IgD-negative memory B cell (primary cell): ENCODE data around the gene DDX53. TPM values are rescaled to one million over a fixed set of nuclear protein-coding genes. Genes with fewer than 3 reads are reported as not detected.

Experiments
- H3K27ac Mint-ChIP-seq, 3 donors: one replicate each; pipeline ENCODE4 v1.8.0; 2020 to 2022; ENCODE audit warnings: mild to moderate bottlenecking in 3 of 3, mixed read lengths in 3 of 3, moderate library complexity in 1 of 3
- H3K27me3 Mint-ChIP-seq: one replicate; pipeline ENCODE4 v1.8.0; 2021; ENCODE audit warnings: mixed read lengths
- H3K36me3 Mint-ChIP-seq: one replicate; pipeline ENCODE4 v1.8.0; 2020; ENCODE audit warnings: mild to moderate bottlenecking, mixed read lengths
- H3K4me1 Mint-ChIP-seq, 3 donors: one replicate each; pipeline ENCODE4 v1.8.0; 2020 to 2022; ENCODE audit warnings: mixed read lengths in 3 of 3, mild to moderate bottlenecking in 1 of 3
- H3K4me3 Mint-ChIP-seq, 4 donors: one replicate each; pipeline ENCODE4 v1.8.0; 2020 to 2022; ENCODE audit warnings: mild to moderate bottlenecking in 4 of 4, mixed read lengths in 4 of 4, moderate library complexity in 3 of 4
- H3K9me3 Mint-ChIP-seq, 3 donors: one replicate each; pipeline ENCODE4 v1.8.0; 2020 to 2021; ENCODE audit warnings: mixed read lengths in 3 of 3, mild to moderate bottlenecking in 1 of 3
- polyA plus RNA-seq: library from polyadenylated mRNA; unstranded; fragments of 300-500 nt; fragmentation: Illumina TruSeq; gene quantifications from one replicate; pipeline ENCODE4 v1.2.3, GENCODE V29; 2021

DDX53 gene
- polyA plus RNA-seq, 1 donor from 2014 or later, result not detected

DNA sequence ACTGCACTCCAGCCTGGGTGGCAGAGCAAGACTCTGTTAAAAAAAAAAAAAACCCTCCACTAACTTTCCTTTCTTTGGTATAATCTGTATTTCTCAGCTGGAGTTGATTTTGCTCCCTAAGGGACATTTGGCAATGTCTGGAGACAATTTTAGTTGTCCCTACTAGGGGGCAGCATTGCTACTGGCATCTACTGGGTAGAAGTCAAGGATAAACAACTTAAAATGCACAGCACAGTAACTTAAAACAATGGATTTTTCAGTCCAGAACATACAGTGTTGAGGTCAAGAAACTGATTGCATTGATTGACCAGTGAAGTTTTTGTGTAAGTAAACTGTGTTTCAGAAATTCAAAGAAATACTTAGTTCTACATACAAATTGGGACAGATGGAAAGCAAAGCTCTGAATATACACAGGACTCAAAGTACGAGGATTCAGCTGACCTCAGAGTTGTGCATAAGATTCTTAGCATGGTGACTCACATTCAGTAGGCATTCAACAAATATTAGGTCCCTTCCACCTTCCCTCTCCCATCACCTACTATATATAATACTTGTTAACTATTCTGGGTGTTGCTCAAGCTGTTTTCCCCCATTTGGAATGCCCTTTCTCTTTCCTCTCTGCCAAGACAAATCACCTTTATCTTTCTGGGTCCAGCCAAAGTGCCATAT, 8.8 kb downstream of the DDX53 start:
- Mint-ChIP-seq H3K36me3 (no peaks in the 10 kb centered on the region), H3K4me3 (no peak overlapping the region), H3K9me3 (peaks cover 0 to 4% (median 0%) of the 10 kb centered on the region in 3 donors), H3K4me1 (no peaks in the 10 kb centered on the region), H3K27ac (no peak overlapping the region), H3K27me3 (no peaks in the 10 kb centered on the region)

DNA sequence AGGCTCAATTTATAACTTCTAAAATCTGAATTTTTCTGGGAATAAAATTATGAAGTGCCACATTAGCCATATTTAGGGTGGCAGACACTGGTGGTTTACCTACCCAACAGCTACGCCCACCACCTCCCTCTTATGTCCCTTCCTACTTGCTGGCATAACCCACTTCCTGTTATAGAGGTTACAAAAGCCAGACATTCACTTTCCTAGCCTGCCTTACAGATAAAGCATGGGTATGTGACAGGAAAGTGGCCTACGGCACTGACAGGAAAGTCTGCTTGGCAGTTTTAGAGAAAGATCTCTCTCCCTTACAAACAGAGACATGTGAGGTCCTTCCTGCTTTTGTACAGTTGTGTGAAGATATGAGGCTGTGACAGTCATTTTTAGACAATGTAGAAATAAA, 12.4 kb downstream of the DDX53 start:
- Mint-ChIP-seq H3K4me3 (no peak overlapping the region), H3K36me3 (no peaks in the 10 kb centered on the region), H3K9me3 (no peaks in the 10 kb centered on the region), H3K4me1 (no peaks in the 10 kb centered on the region), H3K27ac (no peak overlapping the region), H3K27me3 (no peaks in the 10 kb centered on the region)

DNA sequence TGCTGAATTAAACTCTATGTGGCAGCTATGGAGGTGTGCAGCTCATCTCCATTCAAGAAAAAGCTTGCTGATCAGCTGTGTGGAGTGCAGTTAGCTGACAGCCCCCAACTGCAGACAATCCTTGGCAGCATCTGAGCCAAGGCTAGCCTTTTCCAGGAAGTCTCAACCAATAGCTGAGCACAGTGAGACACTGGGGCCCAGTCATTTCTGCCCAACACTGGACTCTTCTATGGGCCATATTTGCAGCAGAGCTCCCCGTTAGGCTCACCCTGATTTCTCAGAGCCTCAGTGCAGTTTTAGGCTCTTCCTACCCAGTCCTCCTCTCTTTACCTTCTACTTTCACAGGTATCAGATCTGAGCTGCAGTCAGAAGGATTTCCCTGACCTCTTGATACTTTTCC, 12.9 kb downstream of the DDX53 start:
- no peaks in the 10 kb centered on the region for H3K4me1 Mint-ChIP-seq
- no peaks in the 10 kb centered on the region for H3K9me3 Mint-ChIP-seq
- H3K36me3 Mint-ChIP-seq, result no peaks in the 10 kb centered on the region
- H3K27me3 Mint-ChIP-seq, result no peaks in the 10 kb centered on the region
- H3K27ac Mint-ChIP-seq, result no peak overlapping the region
- no peak overlapping the region for H3K4me3 Mint-ChIP-seq

DNA sequence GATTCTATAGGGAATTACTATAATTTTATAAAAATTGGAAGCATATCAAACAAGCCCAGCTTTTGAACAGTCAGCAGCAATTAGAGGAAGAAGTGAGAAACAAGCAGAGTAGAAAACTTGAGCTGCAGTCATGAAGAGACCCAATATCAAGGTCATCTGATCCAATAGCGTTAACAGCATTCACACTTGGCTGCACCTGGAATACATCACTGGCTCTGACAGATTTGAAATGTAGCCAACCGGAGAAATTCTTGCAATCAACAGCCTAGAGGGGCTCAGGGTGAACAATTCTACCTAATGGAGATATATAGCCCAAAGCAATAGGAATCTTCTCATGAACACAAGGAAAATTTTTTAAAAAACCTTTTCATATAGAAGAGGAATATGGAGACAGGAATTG, 13.6 kb downstream of the DDX53 start:
- H3K4me1 Mint-ChIP-seq, result no peaks in the 10 kb centered on the region
- H3K27ac Mint-ChIP-seq, result no peak overlapping the region
- no peaks in the 10 kb centered on the region for H3K9me3 Mint-ChIP-seq
- H3K27me3 Mint-ChIP-seq, result no peaks in the 10 kb centered on the region
- peaks cover under 1% of the 10 kb centered on the region for H3K36me3 Mint-ChIP-seq
- H3K4me3 Mint-ChIP-seq, result no peak overlapping the region

DNA sequence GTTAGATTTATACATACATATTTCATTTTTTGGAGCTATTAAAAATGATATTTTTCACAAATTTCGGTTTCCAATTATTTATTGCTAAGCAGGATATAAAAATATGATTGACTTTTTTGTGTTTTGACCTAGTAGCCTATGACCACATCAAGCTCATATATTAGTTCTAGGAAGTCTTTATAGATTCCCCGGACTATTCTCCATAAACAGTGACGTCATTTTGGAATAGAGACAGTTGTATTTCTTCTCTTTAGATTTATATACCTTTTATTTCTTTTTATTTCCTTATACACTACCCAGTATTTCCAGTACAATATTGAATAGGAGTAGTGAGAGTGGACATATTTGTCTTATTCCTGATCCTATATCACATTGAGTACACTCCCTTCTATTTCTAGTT, 31.8 kb downstream of the DDX53 start:
- Mint-ChIP-seq H3K4me1 (no peaks in the 10 kb centered on the region), H3K4me3 (no peak overlapping the region), H3K9me3 (peaks cover 0 to 3% (median 1%) of the 10 kb centered on the region in 3 donors), H3K27ac (no peak overlapping the region), H3K36me3 (no peaks in the 10 kb centered on the region), H3K27me3 (peaks cover 2% of the 10 kb centered on the region)

DNA sequence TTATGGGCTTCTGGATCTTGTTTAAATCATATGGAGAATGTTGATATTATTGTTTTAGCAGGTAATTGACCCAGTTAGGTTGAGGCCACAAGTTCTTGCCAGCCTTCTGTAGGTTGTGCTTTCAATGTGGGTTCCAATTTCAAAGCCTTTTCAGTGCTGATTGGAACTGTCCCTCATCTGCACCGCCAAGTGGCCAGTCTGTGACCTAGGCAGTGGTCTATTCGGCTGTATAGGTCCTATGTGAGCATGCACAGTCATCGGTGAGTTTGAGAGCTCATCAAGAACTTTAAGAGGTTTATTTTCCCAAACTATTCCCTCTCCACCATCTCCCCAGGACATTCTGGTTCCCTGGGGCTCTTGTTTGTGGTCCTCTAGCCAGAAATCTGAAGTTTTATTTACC, 35.7 kb downstream of the DDX53 start:
- Mint-ChIP-seq H3K36me3 (no peaks in the 10 kb centered on the region), H3K4me1 (no peaks in the 10 kb centered on the region), H3K27me3 (peaks cover 2% of the 10 kb centered on the region), H3K9me3 (peaks cover 0 to 1% (median 0%) of the 10 kb centered on the region in 3 donors), H3K27ac (no peak overlapping the region), H3K4me3 (no peak overlapping the region)

DNA sequence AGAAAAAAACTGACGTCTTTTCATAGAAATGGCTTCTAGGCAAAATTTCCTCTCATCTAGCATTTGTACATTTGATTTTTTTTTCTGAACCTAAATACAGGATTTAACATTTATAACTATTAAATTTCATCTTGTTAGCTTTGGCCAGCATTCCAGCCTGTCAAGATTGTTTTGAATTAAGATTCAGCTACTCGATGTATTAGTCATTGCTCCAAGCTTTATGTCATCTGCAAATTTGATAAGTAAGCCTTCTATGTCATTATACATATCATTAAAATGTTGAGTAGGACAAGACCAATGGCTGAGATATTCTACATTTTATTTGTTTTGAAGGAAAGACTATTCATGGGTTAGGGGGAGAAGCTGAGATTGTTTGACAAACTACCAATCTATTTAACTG, 46.7 kb downstream of the DDX53 start:
- Mint-ChIP-seq H3K4me3 (no peak overlapping the region), H3K27me3 (no peaks in the 10 kb centered on the region), H3K4me1 (no peaks in the 10 kb centered on the region), H3K36me3 (no peaks in the 10 kb centered on the region), H3K27ac (no peak overlapping the region), H3K9me3 (peaks cover 2 to 4% (median 3%) of the 10 kb centered on the region in 3 donors)

DNA sequence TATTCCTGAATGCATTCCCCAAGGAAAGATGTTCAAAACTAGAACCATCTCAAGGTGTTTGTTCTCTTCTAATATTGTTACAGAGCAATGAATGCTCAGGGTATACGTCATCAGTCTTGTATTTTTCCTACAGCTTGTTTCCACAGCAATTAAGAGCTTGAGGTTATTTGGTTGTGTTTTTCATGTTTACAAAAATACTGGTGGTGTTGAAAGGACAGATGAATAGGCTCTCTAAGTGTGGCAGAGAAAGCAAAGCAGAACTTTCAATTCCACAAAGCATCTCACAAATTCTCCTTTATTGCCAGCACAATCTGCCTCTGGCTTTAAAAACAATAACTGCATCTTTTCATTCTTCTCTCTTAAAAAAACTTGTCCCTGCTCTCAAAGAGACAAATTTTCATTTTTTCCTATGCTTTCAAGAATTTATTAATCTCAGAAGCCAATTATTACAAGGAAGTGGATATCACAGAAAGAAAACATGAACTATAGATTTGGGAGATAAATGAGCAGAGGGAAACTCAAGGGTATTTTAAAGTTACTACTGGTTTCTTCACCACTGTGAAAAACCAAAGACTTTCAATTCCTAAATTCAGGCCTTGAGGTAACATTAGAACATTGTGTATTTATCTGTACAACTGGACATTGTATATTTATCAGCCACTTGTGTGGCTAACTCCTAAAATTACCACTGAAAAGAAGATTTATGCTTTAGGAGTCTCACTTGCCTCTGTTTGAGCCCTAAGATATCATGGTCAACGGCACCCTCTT, 49.2 kb downstream of the DDX53 start:
- Mint-ChIP-seq H3K4me1 (no peaks in the 10 kb centered on the region), H3K27ac (no peak overlapping the region), H3K36me3 (no peaks in the 10 kb centered on the region), H3K4me3 (no peak overlapping the region), H3K9me3 (peaks cover 0 to 3% (median 2%) of the 10 kb centered on the region in 3 donors), H3K27me3 (no peaks in the 10 kb centered on the region)

DNA sequence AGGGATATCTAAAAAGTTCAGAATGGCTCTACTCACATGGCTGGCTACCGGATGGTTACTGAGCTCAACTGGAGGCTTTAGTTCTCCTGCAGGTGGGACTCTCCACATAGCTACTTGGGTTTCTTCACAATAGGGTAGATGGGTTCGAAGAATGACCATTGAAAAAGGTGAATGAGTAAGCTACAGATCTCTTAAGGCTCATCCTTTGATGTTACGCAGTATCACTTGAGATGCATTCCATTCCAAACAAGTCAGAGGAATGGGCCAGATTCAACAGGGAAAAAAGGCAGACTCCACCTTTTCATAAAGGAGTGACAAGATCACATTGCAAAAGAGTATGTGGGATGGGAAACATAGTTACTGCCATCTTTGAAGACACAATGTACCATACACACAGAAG, 52.6 kb downstream of the DDX53 start:
- no peaks in the 10 kb centered on the region for H3K36me3 Mint-ChIP-seq
- H3K9me3 Mint-ChIP-seq, result peaks cover 0 to 3% (median 2%) of the 10 kb centered on the region in 3 donors
- H3K27ac Mint-ChIP-seq, result no peak overlapping the region
- H3K27me3 Mint-ChIP-seq, result no peaks in the 10 kb centered on the region
- no peaks in the 10 kb centered on the region for H3K4me1 Mint-ChIP-seq
- H3K4me3 Mint-ChIP-seq, result no peak overlapping the region
